ENCODE data around the gene GFER. TPM values are rescaled to one million over a fixed set of nuclear protein-coding genes. Genes with fewer than 3 reads are reported as not detected.

Gene GFER
- total RNA-seq, 1 experiment from 2014 or later = 43.5 TPM

GRCh38 chr16:1963806-1964505 is 20.0 kb upstream of the GFER start:
- BruUV-seq (replicated peaks) = TSS peak; percentile 75

GRCh38 chr16:1964506-1965395 is 19.2 kb upstream of the GFER start, which contains the start of gene RPS2:
RPS2 (minus strand) TSS chr16:1964826; CDS start chr16:1964625, 201 bp downstream.
- intact Hi-C loops (cut with micrococcal nuclease; ENCODE audit: unreplicated experiment) = no loop called here

More at GRCh38 chr16:1963806-1964505, 20.0 kb upstream of the GFER start:
- no peaks in the 10 kb centered on the region for H3K9me3 Mint-ChIP-seq (ENCODE audit: low read depth, unreplicated experiment)
- H3K4me3 Mint-ChIP-seq (ENCODE audit: low read depth, unreplicated experiment) = peak overlapping the region; percentile 74
- no peak for TF ChIP-seq CTCF (IDR thresholded peaks at IDR 0.05; ENCODE audit: unreplicated experiment)
- H3K36me3 Mint-ChIP-seq (ENCODE audit: insufficient read depth, unreplicated experiment) = peaks cover 75% of the 10 kb centered on the region
- intact Hi-C loops (cut with micrococcal nuclease; ENCODE audit: unreplicated experiment) = no loop called here
- peak overlapping the region; percentile 68 for H3K27ac Mint-ChIP-seq (ENCODE audit: unreplicated experiment)
- no peak for DNase-seq
- CTCF ChIA-PET = interaction anchor here (0.6 to 1.5 kb wide), 5 partner anchors 18 to 248 kb away, joined by 3 to 5 read pairs (median 3); no protein-coding TSS in a partner anchor
- H3K4me1 Mint-ChIP-seq (ENCODE audit: low read depth, unreplicated experiment) = peaks cover 26% of the 10 kb centered on the region
- H3K27me3 Mint-ChIP-seq (ENCODE audit: unreplicated experiment) = no peaks in the 10 kb centered on the region

GRCh38 chr16:1965396-1966001 is 18.5 kb upstream of the GFER start:
- peaks cover 26% of the 10 kb centered on the region for H3K4me1 Mint-ChIP-seq (ENCODE audit: low read depth, unreplicated experiment)
- peak overlapping the region; percentile 68 for H3K27ac Mint-ChIP-seq (ENCODE audit: unreplicated experiment)
- intact Hi-C loops (cut with micrococcal nuclease; ENCODE audit: unreplicated experiment) = no loop called here
- H3K9me3 Mint-ChIP-seq (ENCODE audit: low read depth, unreplicated experiment) = no peaks in the 10 kb centered on the region
- no TSS peak for BruUV-seq (replicated peaks)
- peak overlapping the region; percentile 74 for H3K4me3 Mint-ChIP-seq (ENCODE audit: low read depth, unreplicated experiment)
- no peak for TF ChIP-seq CTCF (IDR thresholded peaks at IDR 0.05; ENCODE audit: unreplicated experiment)
- no peaks in the 10 kb centered on the region for H3K27me3 Mint-ChIP-seq (ENCODE audit: unreplicated experiment)
- H3K36me3 Mint-ChIP-seq (ENCODE audit: insufficient read depth, unreplicated experiment) = peaks cover 60% of the 10 kb centered on the region
- CTCF ChIA-PET = interaction anchor here (1.0 to 1.5 kb wide), 2 partner anchors 17 to 38 kb away, joined by 3 to 5 read pairs; no protein-coding TSS in a partner anchor
- DNase-seq = no peak

More at GRCh38 chr16:1964506-1965395, 19.2 kb upstream of the GFER start, which contains the start of gene RPS2:
- Mint-ChIP-seq H3K9me3 (ENCODE audit: low read depth, unreplicated experiment) (no peaks in the 10 kb centered on the region), H3K4me3 (ENCODE audit: low read depth, unreplicated experiment) (peak within 1 kb of the TSS; percentile 74), H3K27ac (ENCODE audit: unreplicated experiment) (peak within 1 kb of the TSS; percentile 68), H3K27me3 (ENCODE audit: unreplicated experiment) (no peaks in the 10 kb centered on the region), H3K36me3 (ENCODE audit: insufficient read depth, unreplicated experiment) (peaks cover 67% of the 10 kb centered on the region), H3K4me1 (ENCODE audit: low read depth, unreplicated experiment) (peaks cover 26% of the 10 kb centered on the region)
- no peak for TF ChIP-seq CTCF (IDR thresholded peaks at IDR 0.05; ENCODE audit: unreplicated experiment)
- TSS peak; percentile 84 for BruUV-seq (replicated peaks)
- CTCF ChIA-PET = interaction anchor here (0.6 to 1.5 kb wide), 7 partner anchors 17 to 338 kb away, joined by 3 to 7 read pairs (median 3); no protein-coding TSS in a partner anchor
- peak; percentile 100 for DNase-seq

- peak within 1 kb of the TSS; percentile 74 for H3K4me3 Mint-ChIP-seq (ENCODE audit: low read depth, unreplicated experiment)
- H3K36me3 Mint-ChIP-seq (ENCODE audit: insufficient read depth, unreplicated experiment) = peaks cover 58% of the 10 kb centered on the region
- BruUV-seq (replicated peaks) = no TSS peak
- peaks cover 16% of the 10 kb centered on the region for H3K4me1 Mint-ChIP-seq (ENCODE audit: low read depth, unreplicated experiment)
- CTCF ChIA-PET = interaction anchor here (0.6 kb wide), 1 partner anchor 319 kb away, joined by 8 read pairs; no protein-coding TSS in a partner anchor
- TF ChIP-seq CTCF (IDR thresholded peaks at IDR 0.05; ENCODE audit: unreplicated experiment) = no peak
- H3K27ac Mint-ChIP-seq (ENCODE audit: unreplicated experiment) = peak within 1 kb of the TSS; percentile 68
- intact Hi-C loops (cut with micrococcal nuclease; ENCODE audit: unreplicated experiment) = no loop called here
- DNase-seq = no peak
- H3K9me3 Mint-ChIP-seq (ENCODE audit: low read depth, unreplicated experiment) = no peaks in the 10 kb centered on the region
- no peaks in the 10 kb centered on the region for H3K27me3 Mint-ChIP-seq (ENCODE audit: unreplicated experiment)
Measured at GRCh38 chr16:1966460-1966859, 17.5 kb upstream of the GFER start, which contains the start of gene RNF151. RNF151 (plus strand) TSS chr16:1966856; CDS start chr16:1966882, 26 bp downstream.
